ENCODE data around the gene INF2. TPM values are rescaled to one million over a fixed set of nuclear protein-coding genes. Genes with fewer than 3 reads are reported as not detected.
A peak's percentile ranks its signal among the peaks of the same experiment; 100 is the strongest.

The INF2 gene
- total and polyA plus RNA-seq, 9 of the 15 experiments (the other 6 are each of a cell fraction or from before 2014, with no cell fraction given): 0.56 to 31.3 (median 7.8) TPM

- TF ChIP-seq PRPF4 (IDR thresholded peaks at IDR 0.05; ENCODE audit: insufficient read depth, low read depth, low read length, poor library complexity, severe bottlenecking) (no peak), MAFG (tag; conservative IDR thresholded peaks at IDR 0.05) (peak; percentile 16; the same call in 1 of the 2 replicates), ZNF76 (CRISPR knock-in tag; IDR thresholded peaks at IDR 0.05; ENCODE audit: borderline replicate concordance) (no peak), ZBTB34 (CRISPR knock-in tag; IDR thresholded peaks at IDR 0.05) (no peak), MNT (conservative IDR thresholded peaks at IDR 0.05) (no peak), KAT2B (IDR thresholded peaks at IDR 0.05; ENCODE audit: low read depth, low read length) (no peak), XRCC5 (IDR thresholded peaks at IDR 0.05; ENCODE audit: low read depth, low read length) (no peak), SPI1 (IDR thresholded peaks at IDR 0.05; ENCODE audit: borderline replicate concordance, low read depth, low read length) (no peak), ZNF165 (CRISPR knock-in tag; IDR thresholded peaks at IDR 0.05; ENCODE audit: borderline replicate concordance) (no peak), CREB3L1 (IDR thresholded peaks at IDR 0.05; ENCODE audit: borderline replicate concordance, low read depth) (0 out of 2 replicates have a peak, but pooled peaks have one; percentile 20)
These were observed 77.6 kb downstream of the INF2 start (continued) for GRCh38 chr14:104766863-104767633.

Measured in K562 (cell line).